GM19035 (cell line): Measurements from ENCODE around the gene CCDC17.
"Not testable (repeated sequence)": the region's sequence is repeated elsewhere in the genome, so short reads cannot be mapped to it uniquely, and the experiment has no call there.

Experiments used
- ATAC-seq: cut with Tn5 transposase; IDR thresholded peaks from one replicate; pipeline ENCODE4 v1.9.1; 2021; ENCODE audit not compliant: unreplicated experiment

The CCDC17 gene

GRCh38 chr1:45622524-45623394, 1.1 kb downstream of the CCDC17 start:
- ATAC-seq = no peak

- ATAC-seq = no peak
These were observed 1.8 kb downstream of the CCDC17 start for GRCh38 chr1:45621895-45622523.

- ATAC-seq = no peak
These were observed 2.4 kb downstream of the CCDC17 start for GRCh38 chr1:45621501-45621836.

GRCh38 chr1:45620588-45621500, 3.0 kb downstream of the CCDC17 start:
- ATAC-seq = no peak

- no peak for ATAC-seq
These were observed 4.5 kb downstream of the CCDC17 start for GRCh38 chr1:45619149-45619921.

- no peak for ATAC-seq
These were observed 6.2 kb downstream of the CCDC17 start for GRCh38 chr1:45617618-45618017.

GRCh38 chr1:45615885-45616284, 8.0 kb downstream of the CCDC17 start:
- no peak for ATAC-seq

- no peak for ATAC-seq
These were observed 10.8 kb downstream of the CCDC17 start for GRCh38 chr1:45612941-45613579.

GRCh38 chr1:45610589-45611226, 13.1 kb downstream of the CCDC17 start:
- ATAC-seq = no peak

GRCh38 chr1:45608175-45609156, 15.4 kb downstream of the CCDC17 start:
- no peak for ATAC-seq

GRCh38 chr1:45607404-45608074, 16.3 kb downstream of the CCDC17 start:
- no peak for ATAC-seq

- no peak for ATAC-seq
These were observed 19.6 kb downstream of the CCDC17 start for GRCh38 chr1:45604239-45604638.

GRCh38 chr1:45596765-45597164, 27.1 kb downstream of the CCDC17 start:
- ATAC-seq = not testable (repeated sequence)

- ATAC-seq = no peak
These were observed 29.4 kb downstream of the CCDC17 start for GRCh38 chr1:45594412-45594811.

- no peak for ATAC-seq
These were observed 34.0 kb downstream of the CCDC17 start for GRCh38 chr1:45589861-45590260.

- ATAC-seq = no peak
These were observed 37.1 kb downstream of the CCDC17 start for GRCh38 chr1:45586769-45587168.

GRCh38 chr1:45585496-45586075, 38.3 kb downstream of the CCDC17 start:
- no peak for ATAC-seq

GRCh38 chr1:45585110-45585426, 38.8 kb downstream of the CCDC17 start:
- no peak for ATAC-seq
